GM19351 (cell line): ENCODE data around the gene USP49.

ENCODE experiments used
- ATAC-seq: cut with Tn5 transposase; IDR thresholded peaks from one replicate; pipeline ENCODE4 v1.9.1; 2021; ENCODE audit warnings: mild to moderate bottlenecking, moderate library complexity; ENCODE audit not compliant: unreplicated experiment

The USP49 gene

GRCh38 chr6:41931792-41932191 lies 36.6 kb upstream of the USP49 start:
- no peak for ATAC-seq

GRCh38 chr6:41929924-41930323 lies 34.7 kb upstream of the USP49 start:
- no peak for ATAC-seq

GRCh38 chr6:41927253-41927652 lies 32.1 kb upstream of the USP49 start:
- no peak for ATAC-seq

- no peak for ATAC-seq
Measured at GRCh38 chr6:41922154-41922553, 27.0 kb upstream of the USP49 start.

- ATAC-seq = no peak
Measured at GRCh38 chr6:41921712-41921998, 26.5 kb upstream of the USP49 start.

- ATAC-seq = peak; percentile 90
Measured at GRCh38 chr6:41920921-41921711, 25.9 kb upstream of the USP49 start, which contains the start of the genes BYSL and MED20. Gene BYSL (plus strand): TSS chr6:41921499. CDS start chr6:41921563, 64 bp downstream. Gene MED20 (minus strand): TSS chr6:41921139. CDS start chr6:41921018, 121 bp downstream.

- no peak for ATAC-seq
Measured at GRCh38 chr6:41917528-41917927, 22.4 kb upstream of the USP49 start.

GRCh38 chr6:41914869-41915530 lies 19.8 kb upstream of the USP49 start:
- ATAC-seq = no peak

GRCh38 chr6:41914343-41914742 lies 19.2 kb upstream of the USP49 start:
- no peak for ATAC-seq

- no peak for ATAC-seq
Measured at GRCh38 chr6:41909727-41910126, 14.6 kb upstream of the USP49 start.

GRCh38 chr6:41901882-41902519 lies 6.8 kb upstream of the USP49 start:
- ATAC-seq = no peak

GRCh38 chr6:41900861-41901260 lies 5.7 kb upstream of the USP49 start:
- no peak for ATAC-seq

- ATAC-seq = no peak
Measured at GRCh38 chr6:41896281-41896680, 1.1 kb upstream of the USP49 start.

GRCh38 chr6:41894366-41895299 lies 542 bp downstream of the USP49 start:
- peak; percentile 26 for ATAC-seq

- ATAC-seq = no peak
Measured at GRCh38 chr6:41892921-41893564, 2.1 kb downstream of the USP49 start.

GRCh38 chr6:41887331-41887751 lies 7.8 kb downstream of the USP49 start:
- ATAC-seq = no peak

GRCh38 chr6:41885930-41886329 lies 9.2 kb downstream of the USP49 start:
- no peak for ATAC-seq

GRCh38 chr6:41884957-41885356 lies 10.2 kb downstream of the USP49 start:
- ATAC-seq = no peak

GRCh38 chr6:41881506-41881905 lies 13.7 kb downstream of the USP49 start:
- no peak for ATAC-seq

- no peak for ATAC-seq
Measured at GRCh38 chr6:41878961-41879405, 16.2 kb downstream of the USP49 start.
